H1 (cell line): ENCODE results near the gene HSPA1L. TPM values are rescaled to one million over a fixed set of nuclear protein-coding genes. Genes with fewer than 3 reads are reported as not detected.

Source experiments
- CTCF ChIA-PET: fragments of 300-600 bp; sonication (Branson Sonifier 250); formaldehyde crosslinking; loops from one replicate; lab custom pipeline; 2021; ENCODE audit not compliant: partially characterized antibody; lab: Charles Lee
- POLR2A ChIA-PET: fragments of 300-600 bp; sonication (Branson Sonifier 250); formaldehyde crosslinking; loops from one replicate; lab custom pipeline; 2021; ENCODE audit warnings: inconsistent platforms; ENCODE audit not compliant: partially characterized antibody; lab: Charles Lee
- DNase-seq, 2 experiments: peaks; one replicate each; pipeline versions ENCODE4 v3.0.0 to v3.0.0-alpha.2; 2010 to 2022; ENCODE audit warnings: low spot score in 2 of 2, low read depth in 1 of 2, mixed read lengths in 1 of 2
- FAIRE-seq: peaks from 2 replicates; lab custom pipeline; 2011; peaks lifted over from hg19 to GRCh38; lab: Jason Lieb, UNC
- H2AFZ ChIP-seq: 2 replicates; pipeline ENCODE4 v1.8.1; 2012; ENCODE audit warnings: low read length, inconsistent platforms
- H2AK5ac ChIP-seq: 2 replicates; pipeline ENCODE4 v1.6.1; 2013; ENCODE audit warnings: low read depth, low read length
- H2BK120ac ChIP-seq: replicated peaks from 2 replicates; pipeline ENCODE3; 2013; ENCODE audit warnings: low read depth, low read length, inconsistent platforms
- H2BK12ac ChIP-seq: 2 replicates; pipeline ENCODE4 v1.6.1; 2013; ENCODE audit warnings: low read depth, low read length
- H2BK15ac ChIP-seq: 2 replicates; pipeline ENCODE4 v1.6.1; 2013; ENCODE audit warnings: low read length
- H2BK20ac ChIP-seq: 2 replicates; pipeline ENCODE4 v1.6.1; 2013; ENCODE audit warnings: low read length
- H2BK5ac ChIP-seq: 2 replicates; pipeline ENCODE4 v1.6.1; 2013; ENCODE audit warnings: low read depth, low read length
- H3K14ac ChIP-seq: 2 replicates; pipeline ENCODE4 v1.6.1; 2013; ENCODE audit warnings: inconsistent platforms; ENCODE audit not compliant: insufficient read length
- H3K18ac ChIP-seq: 2 replicates; pipeline ENCODE4 v1.6.1; 2013; ENCODE audit warnings: low read length; ENCODE audit errors: extremely low read depth
- H3K23ac ChIP-seq: 2 replicates; pipeline ENCODE4 v1.6.1; 2013; ENCODE audit warnings: inconsistent platforms; ENCODE audit not compliant: insufficient read length
- H3K23me2 ChIP-seq: 2 replicates; pipeline ENCODE4 v1.6.1; 2013; ENCODE audit warnings: low read depth, low read length
- H3K27ac ChIP-seq: 2 replicates; pipeline ENCODE4 v1.6.1; 2011; ENCODE audit warnings: low read depth, low read length, inconsistent platforms
- H3K27me3 ChIP-seq, 4 experiments: replicated peaks in 1 of 4; 1 replicate in 1 of 4; 2 replicates in 3 of 4; pipeline versions ENCODE4 v1.6.1 to v1.8.1; 2011 to 2013; ENCODE audit warnings: low read length in 3 of 4, mild to moderate bottlenecking in 3 of 4, inconsistent platforms in 2 of 4, mixed read lengths in 2 of 4, moderate library complexity in 1 of 4; ENCODE audit not compliant: control insufficient read depth in 3 of 4, insufficient read depth in 3 of 4; ENCODE audit errors: extremely low read depth in 1 of 4
- H3K36me3 ChIP-seq, 4 experiments: 2 replicates each; pipeline versions ENCODE4 v1.6.1 to v1.8.1; 2011 to 2013; ENCODE audit warnings: mild to moderate bottlenecking in 4 of 4, low read length in 3 of 4, moderate library complexity in 2 of 4, control low read depth in 1 of 4, inconsistent platforms in 1 of 4; ENCODE audit not compliant: insufficient read depth in 4 of 4, control insufficient read depth in 2 of 4
- H3K4ac ChIP-seq: replicated peaks from 2 replicates; pipeline ENCODE3; 2013; ENCODE audit warnings: low read length, low read depth, mixed read lengths, inconsistent platforms; ENCODE audit not compliant: insufficient read length
- H3K4me1 ChIP-seq, 4 experiments: replicated peaks in 1 of 4; 1 replicate in 1 of 4; 2 replicates in 3 of 4; pipeline versions ENCODE4 v1.6.1 to v1.8.1; 2011 to 2013; ENCODE audit warnings: low read length in 3 of 4, inconsistent platforms in 2 of 4, mixed read lengths in 1 of 4; ENCODE audit not compliant: insufficient read depth in 4 of 4, control insufficient read depth in 3 of 4
- H3K4me2 ChIP-seq, 2 experiments: 2 replicates each; pipeline versions ENCODE4 v1.6.1 to v1.8.1; 2011 to 2013; ENCODE audit warnings: low read depth in 2 of 2, low read length in 2 of 2, control low read depth in 1 of 2, inconsistent platforms in 1 of 2, mild to moderate bottlenecking in 1 of 2; ENCODE audit not compliant: insufficient read depth in 1 of 2
- H3K4me3 ChIP-seq, 4 experiments: fragments of 200-600, 300-600 bp in 1 of 4; sonication (generic), shearing (Covaris generic), sonication (Bioruptor Twin) in 1 of 4; 2 replicates each; pipeline versions ENCODE4 v1.5.1 to v1.8.1; 2011 to 2016; ENCODE audit warnings: low read length in 4 of 4, low read depth in 3 of 4, control low read depth in 2 of 4, inconsistent platforms in 2 of 4, mild to moderate bottlenecking in 2 of 4, mixed read lengths in 1 of 4, moderate library complexity in 1 of 4; ENCODE audit not compliant: insufficient read depth in 2 of 4; ENCODE audit errors: extremely low read depth in 1 of 4
- H3K56ac ChIP-seq: replicated peaks from 2 replicates; pipeline ENCODE3; 2013; ENCODE audit warnings: low read depth, mild to moderate bottlenecking, mixed read lengths, low read length, inconsistent platforms; ENCODE audit not compliant: insufficient read length
- H3K79me1 ChIP-seq: 2 replicates; pipeline ENCODE4 v1.6.1; 2013; ENCODE audit warnings: low read depth, low read length, control low read depth
- H3K79me2 ChIP-seq, 2 experiments: 2 replicates each; pipeline versions ENCODE4 v1.6.1 to v1.8.1; 2012 to 2013; ENCODE audit warnings: low read length in 2 of 2, mild to moderate bottlenecking in 2 of 2, inconsistent platforms in 1 of 2; ENCODE audit not compliant: insufficient read depth in 2 of 2, control insufficient read depth in 1 of 2
- H3K9ac ChIP-seq, 4 experiments: replicated peaks in 1 of 4; 1 replicate in 1 of 4; 2 replicates in 3 of 4; pipeline versions ENCODE4 v1.6.1 to v1.8.1; 2011 to 2013; ENCODE audit warnings: low read depth in 3 of 4, low read length in 3 of 4, control low read depth in 2 of 4, mild to moderate bottlenecking in 2 of 4, moderate library complexity in 2 of 4, inconsistent platforms in 1 of 4; ENCODE audit errors: extremely low read depth in 1 of 4
- H3K9me3 ChIP-seq, 2 experiments: 2 replicates each; pipeline versions ENCODE4 v1.6.1 to v1.8.1; 2012 to 2013; ENCODE audit warnings: mild to moderate bottlenecking in 2 of 2, moderate library complexity in 2 of 2, control low read depth in 1 of 2, inconsistent platforms in 1 of 2, low read depth in 1 of 2, low read length in 1 of 2, mixed read lengths in 1 of 2; ENCODE audit not compliant: insufficient read depth in 2 of 2
- H4K20me1 ChIP-seq, 2 experiments: replicated peaks in 1 of 2; 2 replicates each; pipeline versions ENCODE3 to v1.8.1; 2011 to 2013; ENCODE audit warnings: inconsistent platforms in 2 of 2, low read length in 2 of 2, mild to moderate bottlenecking in 1 of 2; ENCODE audit not compliant: insufficient read depth in 2 of 2, control insufficient read depth in 1 of 2
- H4K5ac ChIP-seq: 2 replicates; pipeline ENCODE4 v1.6.1; 2013; ENCODE audit warnings: low read length, low read depth, mixed read lengths, inconsistent platforms; ENCODE audit not compliant: insufficient read length
- H4K8ac ChIP-seq: 2 replicates; pipeline ENCODE4 v1.8.0; 2013; ENCODE audit warnings: mild to moderate bottlenecking, moderate library complexity, low read length, inconsistent platforms; ENCODE audit not compliant: insufficient read depth; ENCODE audit errors: extremely low read depth
- H4K91ac ChIP-seq: replicated peaks from 2 replicates; pipeline ENCODE3; 2013; ENCODE audit warnings: low read length, mixed read lengths, inconsistent platforms; ENCODE audit not compliant: insufficient read length
- BCL11A ChIP-seq, 2 experiments: IDR thresholded peaks; one replicate each; pipeline ENCODE4 v1.6.1; 2011; ENCODE audit warnings: low read depth in 2 of 2, low read length in 2 of 2, mild to moderate bottlenecking in 2 of 2
- CTCF ChIP-seq, 3 experiments: IDR thresholded peaks; 1 replicate in 2 of 3; 2 replicates in 1 of 3; pipeline versions ENCODE4 v1.5.1 to v1.6.1; 2011; ENCODE audit warnings: low read length in 3 of 3, mild to moderate bottlenecking in 3 of 3, inconsistent platforms in 2 of 3, low read depth in 1 of 3, moderate library complexity in 1 of 3; ENCODE audit not compliant: insufficient read depth in 1 of 3; ENCODE audit errors: control extremely low read depth in 1 of 3
- JUND ChIP-seq: IDR thresholded peaks from 2 replicates; pipeline ENCODE4 v1.6.1; 2011; ENCODE audit warnings: mild to moderate bottlenecking, improper control_type of control experiment, low read length
- MAFK ChIP-seq: IDR thresholded peaks from 2 replicates; pipeline ENCODE4 v1.6.1; 2012; ENCODE audit warnings: low read depth, mild to moderate bottlenecking, improper control_type of control experiment, low read length
- WGBS, 2 experiments: shearing (Covaris generic) in 1 of 2; methylation state at CpG; one replicate each; pipeline versions ENCODE4 v1.1.6 to v1.1.7; 2013 to 2015; ENCODE audit warnings: low lambda C conversion rate in 2 of 2, mixed read lengths in 2 of 2, inconsistent platforms in 1 of 2, low coverage in 1 of 2, missing lambda C conversion rate in 1 of 2; ENCODE audit not compliant: insufficient replicate concordance in 2 of 2, insufficient coverage in 1 of 2, insufficient read length in 1 of 2; ENCODE audit errors: extremely low coverage in 1 of 2, missing lambda C conversion rate in 1 of 2; 5-methylcytosine and 5-hydroxymethylcytosine counted together
- polyA plus RNA-seq, 7 experiments: library from polyadenylated mRNA; depleted of rRNA in 3 of 7; stranded (reverse) in 5 of 7; unstranded in 2 of 7; fragments of >200 nt in 5 of 7; fragments of 200-250 nt in 2 of 7; gene quantifications; 1 replicate in 5 of 7; 2 replicates in 1 of 7; 4 replicates in 1 of 7; pipeline versions ENCODE4 v1.2.1 to v1.2.3, GENCODE V29; 2011 to 2013; ENCODE audit warnings: missing spikeins in 2 of 7, mixed read lengths in 2 of 7
- total RNA-seq: library from RNA; stranded (reverse); fragmentation: NEBNext Ultra II Directional; extraction: Animal tissue kit (Norgen Biotek cat#: 25700); gene quantifications from 2 replicates; pipeline ENCODE4 v1.2.1, GENCODE V29; 2021

Gene HSPA1L
- total and polyA plus RNA-seq, 2 of the 8 experiments (the other 6 are each of a cell fraction or from before 2014, with no cell fraction given), result 1.00 to 1.9 TPM

- CTCF ChIA-PET, result interaction anchor here (0.9 to 15.6 kb wide), 6 partner anchors 5 to 112 kb away, joined by 3 to 228 read pairs (median 10); partner anchors contain the start of genes LSM2, VARS1 and VWA7
- no peaks in the 10 kb centered on the region; a peak in 1 of 7 replicates for H3K27me3 ChIP-seq
- H3K56ac ChIP-seq, result no peak overlapping the region
- no peak overlapping the region for H4K8ac ChIP-seq
- H2BK15ac ChIP-seq, result no peak overlapping the region
- H3K9ac ChIP-seq, result no peak overlapping the region
- H4K20me1 ChIP-seq, result peaks cover 1 to 3% of the 10 kb centered on the region in 2 experiments
- H2AFZ ChIP-seq, result no peak overlapping the region
- no peak overlapping the region for H2BK120ac ChIP-seq
- POLR2A ChIA-PET, result interaction anchor here (0.6 to 10.7 kb wide), 8 partner anchors 8 to 115 kb away, joined by 3 to 85 read pairs (median 4); partner anchors contain the start of genes GPANK1, HSPA1B and VARS1
- no peak overlapping the region for H3K14ac ChIP-seq
- 96% methylated on average over 10 of the region's 10 CpGs; no CpG with 5 or more reads in 1 of the 2 experiments for WGBS, 2 experiments
- H3K23ac ChIP-seq, result no peak overlapping the region
- no peak overlapping the region for H3K4me2 ChIP-seq
- H3K23me2 ChIP-seq, result 0 out of 2 replicates have a peak, but pooled peaks cover 1% of the 10 kb centered on the region
- no peak overlapping the region for H4K91ac ChIP-seq
- H3K36me3 ChIP-seq, result peaks cover 26 to 64% (median 50%) of the 10 kb centered on the region in 4 experiments
- H3K9me3 ChIP-seq, result no peaks in the 10 kb centered on the region
- H3K4me1 ChIP-seq, result peaks cover 0 to 7% (median 3%) of the 10 kb centered on the region in 4 experiments; a peak in 3 of 7 replicates
- H2AK5ac ChIP-seq, result no peak overlapping the region
- H3K18ac ChIP-seq, result no peak overlapping the region
- no peak for DNase-seq
- no peak overlapping the region for H3K27ac ChIP-seq
- no peak overlapping the region for H4K5ac ChIP-seq
- no peak for FAIRE-seq
- H3K4ac ChIP-seq, result no peak overlapping the region
- no peaks in the 10 kb centered on the region for H3K79me2 ChIP-seq
- no peak for TF ChIP-seq CTCF (IDR thresholded peaks at IDR 0.05; ENCODE audit: control extremely low read depth in 1 of 3, insufficient read depth in 1 of 3, low read depth in 1 of 3, low read length in 3 of 3)
- TF ChIP-seq MAFK, result no peak
- no peak for TF ChIP-seq JUND
- TF ChIP-seq BCL11A (IDR thresholded peaks at IDR 0.05; ENCODE audit: low read depth in 2 of 2, low read length in 2 of 2), result no peak
- TF ChIP-seq, all 59 proteins: peak for 0
- H3K4me3 ChIP-seq, result no peak overlapping the region
- no peak overlapping the region for H2BK20ac ChIP-seq
- no peak overlapping the region for H2BK12ac ChIP-seq
- H3K79me1 ChIP-seq, result no peaks in the 10 kb centered on the region
- H2BK5ac ChIP-seq, result no peak overlapping the region
Observed at GRCh38 chr6:31779908-31780307, 35.2 kb downstream of the HSPA1L start.
